Endometrial microvascular endothelial cells (primary cell): Measurements from ENCODE around the gene SIX1. TPM values are rescaled to one million over a fixed set of nuclear protein-coding genes. Genes with fewer than 3 reads are reported as not detected.

Experiments
- in situ Hi-C: cut with HindIII; loops from 2 replicates; pipeline ENCODE4 v1.10.0; 2017; ENCODE audit warnings: low sequenced_read_pairs, low pct_unique_long_range_greater_than_20kb; ENCODE audit errors: inconsistent ontology term
- total RNA-seq: library from RNA; depleted of rRNA; stranded (reverse); fragments of >200 nt; gene quantifications from one replicate; pipeline ENCODE4 v1.2.3, GENCODE V29; 2015; ENCODE audit errors: inconsistent ontology term

SIX1 gene
- total RNA-seq, 1 donor from 2014 or later, result not detected

DNA sequence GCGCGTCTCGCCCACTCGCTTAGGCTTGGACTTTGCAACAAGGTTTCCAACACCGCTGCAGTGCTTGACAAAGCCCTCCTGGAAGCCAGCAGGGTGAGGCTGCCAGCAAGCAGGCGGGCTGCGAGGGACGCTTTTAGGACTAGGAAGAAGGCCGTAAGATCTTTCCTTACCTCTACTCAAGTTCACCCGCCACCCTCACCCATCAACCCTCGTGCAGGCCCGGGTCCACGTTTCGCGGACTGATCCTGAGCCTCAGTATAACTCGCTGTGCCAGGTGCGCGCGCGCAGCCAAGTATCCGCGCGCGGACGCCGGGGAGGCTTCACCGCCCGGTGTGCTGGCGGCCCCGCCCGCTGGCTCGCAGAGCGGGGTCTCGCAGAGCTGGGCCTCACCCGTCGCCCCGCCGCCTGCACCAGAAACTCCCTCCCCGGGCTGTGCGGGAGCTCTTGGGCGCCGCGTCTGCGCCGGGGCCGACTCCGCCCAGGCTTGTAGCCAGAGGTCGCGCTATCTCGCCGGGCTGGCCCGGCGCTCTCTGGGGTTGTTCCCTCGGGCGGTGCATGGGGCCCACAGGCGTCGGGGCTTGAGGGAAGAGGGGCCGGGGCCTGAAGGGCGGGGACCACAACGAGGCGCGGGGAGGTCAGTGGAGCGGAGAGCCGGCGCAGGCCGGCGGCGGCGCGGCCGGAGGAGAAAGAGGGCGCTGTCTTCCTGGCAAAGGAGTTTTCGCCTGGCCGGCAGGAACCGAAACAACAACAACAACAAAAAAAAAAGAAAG lies 7.6 kb upstream of the SIX1 start:
- in situ Hi-C loops, result no loop called here

DNA sequence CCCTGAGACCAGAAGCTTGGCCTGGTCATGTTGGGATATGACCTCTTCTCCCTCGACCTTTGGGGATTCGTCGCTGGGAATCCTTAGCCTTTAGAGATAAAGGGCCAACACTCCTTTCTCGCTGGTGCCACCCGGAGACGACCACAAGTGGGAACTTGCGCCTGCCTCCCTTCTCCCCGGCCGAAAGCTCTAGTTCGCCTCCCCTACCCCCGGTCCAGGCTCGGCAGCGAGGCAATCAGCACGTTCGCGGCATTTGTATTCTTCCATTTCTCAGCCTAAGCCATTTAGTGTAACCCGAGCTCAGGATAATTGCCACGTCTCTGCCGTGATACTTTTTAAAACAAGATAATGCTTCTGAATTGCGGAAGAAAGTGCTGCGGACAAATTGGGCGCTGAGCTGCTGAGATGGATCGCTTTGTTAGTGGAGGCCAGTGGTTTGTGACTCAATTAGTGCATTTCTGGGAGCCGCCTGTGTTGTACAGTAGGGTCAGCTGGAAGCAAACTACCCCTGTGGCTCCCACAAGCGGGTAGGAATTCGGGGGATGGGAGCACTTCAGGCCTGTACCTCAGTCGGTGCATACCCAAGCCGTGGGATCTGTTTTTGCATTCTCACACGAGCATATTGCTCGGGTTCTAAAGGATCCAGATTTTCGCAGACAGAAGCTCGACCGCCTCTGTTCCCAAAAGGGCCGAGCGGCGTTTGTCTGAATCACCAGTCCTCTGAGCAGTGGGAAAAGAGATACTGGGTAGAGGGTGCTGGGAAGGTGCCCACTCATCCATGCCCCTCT lies 6.8 kb upstream of the SIX1 start:
- in situ Hi-C loops, result no loop called here

DNA sequence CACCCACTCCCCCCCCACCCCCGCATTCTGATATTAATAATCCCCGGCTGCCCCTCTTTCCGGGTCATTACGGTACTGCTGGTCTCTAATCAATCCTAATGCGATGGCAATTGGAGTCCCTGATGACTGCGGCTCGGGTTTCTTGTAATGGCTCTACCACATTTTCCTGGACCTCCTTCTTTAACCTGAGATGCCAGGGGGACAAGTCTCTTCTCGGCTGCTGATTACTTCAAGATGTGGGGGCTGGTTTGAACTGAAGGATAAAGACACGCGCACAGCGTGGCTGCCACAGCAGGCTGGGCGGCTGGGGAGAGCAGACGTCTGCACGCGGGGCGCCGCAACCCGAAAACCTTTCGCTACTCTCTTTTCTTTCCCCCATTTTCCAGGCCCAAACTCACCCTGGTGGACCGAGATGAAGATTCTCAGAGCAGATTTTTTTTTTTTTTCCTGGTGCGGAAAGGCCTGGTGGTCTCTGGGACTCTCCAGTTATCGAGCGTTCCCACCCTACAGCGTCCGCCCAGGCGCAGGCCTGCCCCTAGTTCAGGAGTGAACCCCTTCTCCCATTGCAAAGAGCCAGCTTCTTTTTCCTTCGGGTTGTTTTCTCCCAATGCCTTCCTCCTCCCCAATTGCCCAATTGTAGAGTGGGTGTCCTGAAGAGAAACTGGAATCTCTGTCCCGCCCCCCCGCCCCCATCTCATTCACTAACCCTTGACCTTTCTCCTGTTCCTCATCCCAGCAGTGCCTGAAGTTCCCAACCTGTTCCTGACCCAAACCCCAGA lies 6.0 kb upstream of the SIX1 start:
- in situ Hi-C loops, result no loop called here

DNA sequence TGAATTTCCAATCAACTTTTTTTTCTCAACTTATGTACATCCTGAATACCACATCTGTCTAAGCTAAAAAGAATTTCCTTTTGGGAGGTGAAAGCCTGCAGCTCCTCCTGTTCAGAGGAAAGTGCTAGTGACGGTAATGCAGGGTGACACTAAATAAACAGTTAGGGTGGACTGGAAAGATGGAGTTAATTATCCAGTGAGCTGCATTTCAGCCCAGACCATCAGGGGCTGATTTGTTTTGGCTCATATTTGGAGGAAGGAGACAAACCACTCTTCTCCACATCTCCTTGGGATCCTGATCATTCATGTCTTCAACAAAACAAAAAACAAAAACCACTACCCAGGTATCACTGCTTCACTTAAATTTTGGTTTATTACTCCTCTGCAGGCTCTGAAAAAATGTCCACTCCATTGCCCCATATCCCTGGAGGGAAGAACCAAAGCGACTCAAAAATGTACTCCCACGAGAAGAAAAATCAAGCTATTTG lies 5.1 kb upstream of the SIX1 start:
- in situ Hi-C loops, result no loop called here

DNA sequence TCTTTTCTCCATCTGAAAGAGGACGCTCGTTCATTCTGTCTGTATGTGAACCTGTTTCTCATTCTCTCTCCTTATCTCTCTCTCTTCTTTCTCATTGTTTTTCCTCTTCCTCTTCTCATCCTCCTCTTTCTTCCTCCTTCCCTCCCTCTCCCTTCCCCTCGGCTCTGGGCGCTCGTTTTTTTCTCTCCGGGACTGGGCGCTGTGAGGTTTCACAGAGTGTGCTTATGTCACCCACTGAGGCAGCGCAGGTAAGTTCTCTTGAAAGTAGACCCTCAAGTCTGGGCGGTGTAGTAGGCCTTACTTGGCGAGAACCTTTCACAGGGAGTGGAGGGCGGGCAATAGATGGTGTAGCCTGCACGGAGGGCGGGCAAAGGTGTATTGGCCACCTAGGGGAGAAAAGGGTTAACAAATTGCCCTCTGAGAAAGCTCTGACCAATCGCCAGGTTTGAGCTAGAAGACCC lies 4.5 kb upstream of the SIX1 start:
- in situ Hi-C loops, result no loop called here

DNA sequence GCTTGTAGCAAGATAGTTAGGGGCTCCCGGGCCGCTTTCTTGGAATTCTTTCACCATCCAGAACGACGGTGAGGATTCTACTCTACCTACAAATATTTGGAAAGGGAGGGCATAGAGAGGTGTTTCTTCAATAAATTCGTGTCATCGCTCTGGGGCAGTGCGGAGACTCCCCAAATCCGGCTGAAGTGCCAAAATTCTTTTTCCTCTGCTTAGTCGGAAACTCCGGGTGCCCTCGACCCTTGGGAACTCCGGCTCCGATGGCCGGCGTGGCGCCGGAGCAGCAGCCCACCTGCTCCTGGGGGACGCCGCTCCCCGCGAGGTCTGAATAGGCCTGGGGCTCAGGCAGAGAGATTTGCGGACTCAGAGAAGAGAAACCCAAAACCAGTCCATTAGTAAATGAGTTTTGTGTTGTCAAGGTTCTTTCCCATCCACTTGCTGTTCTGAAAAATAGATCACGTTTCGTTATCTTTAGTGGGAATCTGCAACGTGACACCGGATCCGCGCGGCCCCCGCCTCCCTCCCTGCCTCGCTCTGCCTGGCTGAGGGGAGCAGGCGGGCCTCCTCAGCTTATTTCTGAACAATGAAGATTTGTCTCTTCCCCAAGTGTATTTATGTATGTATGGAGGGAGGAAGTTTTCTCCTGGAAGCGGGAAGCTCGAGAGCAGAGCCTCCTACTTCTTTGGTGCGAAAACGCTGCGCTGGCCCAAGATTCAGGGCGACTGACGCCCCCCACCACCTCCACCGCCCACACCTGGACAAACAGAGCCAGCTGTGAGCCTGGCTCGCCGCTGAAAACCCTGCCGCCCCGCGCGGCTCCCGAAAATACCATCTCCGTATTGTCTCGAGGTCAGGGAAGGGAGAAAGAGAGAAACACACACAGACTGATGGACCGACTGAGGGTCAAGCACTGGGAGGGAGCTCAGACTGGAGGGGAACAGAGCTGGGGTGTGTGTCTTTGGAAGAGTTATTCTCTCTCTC lies 3.7 kb upstream of the SIX1 start:
- in situ Hi-C loops, result no loop called here

DNA sequence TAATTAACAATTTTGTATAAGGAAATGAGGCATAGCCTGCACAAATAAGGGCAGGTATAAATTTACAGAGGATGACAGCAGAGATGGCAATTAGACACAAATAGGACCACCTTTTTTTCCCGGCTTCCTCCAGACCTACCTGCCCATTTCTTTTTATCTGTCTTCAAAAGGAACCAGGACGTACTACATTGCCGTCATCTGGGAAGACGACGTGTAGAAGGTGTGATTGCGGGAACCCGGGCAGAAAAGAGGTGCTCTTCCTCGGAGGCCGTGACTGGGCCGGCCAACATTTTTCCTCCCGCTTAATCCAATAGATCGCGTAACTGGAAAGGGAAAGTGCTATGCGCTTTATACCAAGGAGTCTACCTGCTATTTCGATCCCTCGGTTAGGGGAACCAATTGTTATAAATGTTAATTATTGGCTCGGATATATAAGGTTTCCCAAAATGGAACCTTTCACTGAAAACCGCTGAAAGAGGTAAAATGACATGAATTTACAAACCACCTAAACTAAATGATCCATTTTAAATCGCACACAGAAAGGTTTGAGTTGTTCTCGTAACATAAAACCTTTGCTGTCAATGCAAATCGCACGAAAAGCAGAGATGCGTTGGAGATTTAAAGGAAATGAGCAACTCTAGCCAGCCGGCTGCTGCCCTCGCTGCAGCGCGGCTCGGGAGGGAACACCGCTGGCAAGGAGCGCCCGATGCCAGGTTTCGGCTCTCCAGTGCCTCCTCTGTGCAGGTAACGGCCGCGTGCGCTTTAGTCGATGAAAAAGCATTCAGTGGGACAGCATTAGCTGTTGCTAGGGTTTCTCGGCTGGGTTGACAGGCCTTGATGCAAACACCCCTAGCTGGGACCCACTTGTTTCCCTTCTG lies 2.8 kb upstream of the SIX1 start:
- in situ Hi-C loops, result no loop called here

DNA sequence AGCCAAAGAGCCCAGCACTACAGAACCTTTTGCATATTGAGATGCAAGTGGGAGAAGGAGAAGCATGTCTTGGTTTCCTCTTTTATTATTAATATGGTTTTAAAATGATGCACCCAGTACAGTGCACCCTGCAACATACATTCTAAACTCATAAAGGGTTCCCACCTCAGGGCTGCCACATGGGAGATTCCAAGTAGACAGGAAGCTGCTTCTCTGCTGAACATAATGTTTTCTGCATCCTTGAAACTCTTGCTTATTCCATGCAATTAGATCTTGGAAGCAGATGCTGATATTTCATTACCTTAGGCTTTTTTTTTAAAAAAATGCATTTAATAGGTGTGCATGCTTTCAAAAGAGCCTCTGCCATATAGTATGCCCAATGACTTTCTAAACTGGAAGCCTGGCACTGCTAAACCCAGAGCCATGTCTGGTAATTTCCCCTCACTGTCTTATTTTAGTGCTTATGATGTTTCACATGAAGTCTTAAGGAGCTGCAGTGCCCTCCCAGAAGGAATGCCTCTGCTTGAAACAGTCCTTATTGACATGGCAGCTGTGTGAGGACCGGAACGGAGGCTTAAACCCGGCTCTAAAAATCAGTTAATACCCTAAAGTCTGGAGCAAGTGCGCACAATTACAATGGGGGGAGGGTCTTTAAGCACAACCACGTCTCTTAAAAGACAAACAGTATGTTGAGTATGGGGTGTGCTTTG lies 2.0 kb upstream of the SIX1 start:
- in situ Hi-C loops, result no loop called here

DNA sequence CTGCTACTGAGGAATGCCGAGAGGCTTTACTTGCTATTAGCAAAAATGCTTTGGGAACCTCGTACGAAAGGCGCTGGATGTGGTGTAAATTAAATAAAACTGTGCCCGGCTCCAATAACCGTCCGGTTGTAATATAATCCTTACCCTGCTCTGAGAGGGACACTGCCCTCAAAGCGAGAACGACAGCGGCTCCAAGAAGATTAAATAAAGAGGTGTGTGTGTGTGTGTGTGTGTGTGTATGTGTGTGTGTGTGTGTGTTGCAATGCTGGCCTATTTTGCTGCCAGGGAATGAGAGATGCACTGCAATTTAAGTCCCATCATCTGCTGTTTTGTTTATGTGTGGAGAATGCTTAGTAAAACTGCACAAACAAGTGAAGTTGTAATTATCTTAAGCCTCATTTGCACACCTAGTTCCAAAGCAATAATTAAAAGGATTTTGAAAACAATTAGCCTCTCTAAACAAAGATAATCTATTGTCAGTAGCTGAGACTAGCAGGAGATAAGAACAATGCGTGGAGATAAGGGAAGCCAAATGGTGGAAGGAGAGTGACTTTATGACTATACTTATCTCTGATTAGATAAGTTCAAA lies 1.2 kb upstream of the SIX1 start:
- in situ Hi-C loops, result no loop called here

DNA sequence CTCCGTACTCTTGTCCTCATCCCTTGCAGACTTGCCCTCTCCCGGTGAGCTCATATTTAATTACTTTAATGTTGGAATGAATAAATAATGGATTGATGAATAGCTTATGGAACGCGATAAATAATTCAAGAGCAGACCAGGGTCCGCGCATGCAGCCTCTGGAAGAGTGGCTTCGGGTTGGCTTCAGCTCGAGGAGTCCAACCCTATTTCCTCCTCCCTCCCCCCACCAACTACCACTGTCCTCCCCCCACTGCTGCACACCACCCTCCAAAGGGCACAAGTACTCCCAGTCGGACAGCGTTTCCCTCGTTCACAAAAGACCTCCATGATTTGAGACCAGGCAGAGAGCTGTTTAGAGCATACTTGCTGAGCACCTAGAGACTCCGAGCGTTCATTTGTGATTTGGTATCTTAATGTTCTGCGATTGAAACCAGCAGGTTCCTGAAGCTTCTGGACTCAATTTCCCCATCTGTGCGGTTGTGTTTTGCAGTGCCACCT lies 647 bp upstream of the SIX1 start:
- in situ Hi-C loops, result loop anchor here (25.0 kb wide), 2 partner anchors 387 to 587 kb away; no protein-coding TSS in a partner anchor

DNA sequence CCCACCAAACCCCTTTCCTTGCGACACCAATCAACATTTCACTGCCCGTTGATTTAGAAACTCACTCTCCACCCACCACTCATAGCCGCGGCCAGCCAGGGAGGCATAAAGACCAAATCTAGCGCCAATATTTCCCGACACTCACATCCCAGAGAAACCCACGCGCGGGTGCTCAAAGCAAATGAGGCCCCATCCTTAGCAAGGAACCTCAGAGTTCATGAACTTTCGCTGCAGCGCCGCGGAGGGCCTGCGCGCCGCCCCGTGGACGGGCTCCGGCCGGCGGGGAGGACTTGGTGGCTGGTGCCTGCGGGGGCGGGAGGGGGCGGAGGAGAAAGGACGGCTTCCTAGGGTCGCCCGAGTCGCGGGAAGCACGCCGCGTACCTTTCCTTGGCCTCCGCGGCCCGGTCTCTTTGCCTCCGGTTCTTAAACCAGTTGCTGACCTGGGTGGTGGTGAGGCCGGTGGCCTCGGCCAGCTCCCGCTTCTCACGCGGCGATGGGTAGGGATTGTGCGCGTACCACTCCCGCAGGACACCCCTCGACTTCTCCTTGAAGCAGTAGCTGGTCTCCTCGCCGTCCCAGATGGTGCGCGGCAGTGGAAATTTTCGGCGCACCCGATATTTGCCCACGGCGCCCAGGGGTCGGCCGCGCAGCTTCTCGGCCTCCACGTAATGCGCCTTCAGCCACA lies 886 bp downstream of the SIX1 start:
- in situ Hi-C loops, result loop anchor here (25.0 kb wide), 2 partner anchors 389 to 589 kb away; no protein-coding TSS in a partner anchor

DNA sequence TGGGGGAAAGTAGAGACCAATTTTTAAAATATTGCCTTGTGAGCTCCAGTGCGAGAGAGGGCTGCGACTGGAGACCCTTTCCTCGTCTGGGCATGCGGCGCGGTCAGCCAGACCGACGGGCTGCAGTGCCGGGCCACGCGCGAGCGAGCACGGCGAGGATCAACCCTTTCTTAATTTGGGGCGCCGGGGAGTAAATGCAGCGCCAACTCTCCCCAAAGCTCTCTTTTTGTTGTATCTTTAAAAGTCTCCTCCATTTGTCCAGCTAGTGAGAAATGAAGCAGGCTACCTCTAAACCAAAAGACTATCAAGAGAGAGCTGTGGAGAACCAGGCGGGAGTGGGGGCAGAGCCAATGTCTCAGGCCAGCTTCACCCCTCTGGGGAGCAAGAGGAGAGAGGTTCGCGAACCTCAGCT lies 1.4 kb downstream of the SIX1 start:
- in situ Hi-C loops, result loop anchor here (25.0 kb wide), 2 partner anchors 389 to 589 kb away; no protein-coding TSS in a partner anchor

DNA sequence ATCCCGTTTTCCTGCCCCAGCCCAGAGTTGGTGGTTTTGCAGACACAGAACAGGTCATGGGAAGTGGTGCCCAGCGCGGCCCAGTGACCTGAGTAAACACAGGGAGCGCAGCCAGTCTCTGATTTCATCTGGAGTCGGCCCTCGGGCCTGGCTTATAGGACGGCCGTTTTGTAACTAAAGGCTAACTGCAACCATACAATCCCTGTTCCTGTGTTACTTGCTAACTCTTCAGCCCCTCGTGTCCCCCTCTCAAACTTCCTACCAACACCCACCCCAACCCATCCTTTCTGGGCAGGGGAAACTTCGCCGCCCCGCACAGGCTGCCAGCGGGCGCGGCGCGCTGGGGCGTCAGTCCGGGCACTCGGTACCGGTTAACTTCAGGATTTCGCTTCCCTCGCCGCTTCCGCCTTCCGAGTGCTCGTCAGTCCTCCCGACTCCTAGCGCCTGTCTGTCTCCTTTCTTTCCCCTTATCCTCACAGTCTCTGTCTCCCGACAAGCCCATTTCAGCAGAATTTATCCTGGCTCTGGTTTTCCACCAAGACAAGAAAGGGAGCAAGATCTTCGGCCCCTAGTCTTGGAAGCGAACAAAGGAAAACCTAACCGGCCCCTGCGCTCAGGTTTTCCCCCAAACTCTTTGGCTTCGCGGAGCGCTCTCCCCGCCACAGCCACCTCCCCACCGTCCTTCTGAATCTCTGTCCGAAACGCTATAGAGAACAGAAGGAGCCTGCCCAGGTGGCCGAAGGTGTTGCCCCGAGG lies 2.0 kb downstream of the SIX1 start:
- in situ Hi-C loops, result loop anchor here (25.0 kb wide), 2 partner anchors 390 to 590 kb away; no protein-coding TSS in a partner anchor

DNA sequence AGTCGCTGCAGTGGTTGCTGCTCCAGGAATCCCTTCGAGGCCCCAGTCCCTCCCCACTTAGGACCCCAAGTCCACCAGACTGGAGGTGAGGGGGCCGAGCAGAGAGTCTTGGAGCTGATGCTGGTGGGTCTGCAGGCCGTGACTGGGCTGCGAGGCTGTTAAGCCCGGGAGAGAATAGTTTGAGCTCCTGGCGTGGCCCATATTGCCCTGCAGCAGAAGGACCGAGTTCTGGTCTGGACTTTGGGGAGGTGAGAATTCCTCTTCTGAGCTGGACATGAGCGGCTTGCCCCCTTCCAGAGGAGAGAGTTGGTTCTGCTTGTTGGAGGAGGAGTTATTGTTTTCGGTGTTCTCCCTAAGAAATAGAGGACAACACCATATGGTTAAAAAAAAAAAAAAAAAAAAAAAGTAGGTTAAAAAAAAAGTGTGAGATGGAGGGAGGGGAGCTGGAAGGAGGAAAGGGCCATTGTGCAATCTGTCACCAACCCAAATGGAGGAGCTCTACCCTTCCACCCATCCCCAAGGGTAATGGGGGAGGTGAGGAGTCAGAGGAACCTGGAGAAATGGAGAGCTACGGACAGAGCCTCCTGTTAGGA lies 3.0 kb downstream of the SIX1 start:
- in situ Hi-C loops, result loop anchor here (25.0 kb wide), 2 partner anchors 391 to 591 kb away; no protein-coding TSS in a partner anchor
